ENCODE measurements around the gene GALNT12. TPM values are rescaled to one million over a fixed set of nuclear protein-coding genes. Genes with fewer than 3 reads are reported as not detected.

Gene GALNT12
- total RNA-seq, 1 experiment from 2014 or later: 2.7 TPM

GRCh38 chr9:98879094-98879962 is 71.9 kb downstream of the GALNT12 start:
- no peaks in the 10 kb centered on the region for H3K36me3 ChIP-seq
- no peaks in the 10 kb centered on the region; the same call in 1 of the 2 replicates for H3K27me3 ChIP-seq
- no peaks in the 10 kb centered on the region; the same call in 1 of the 2 replicates for H3K4me1 ChIP-seq
- H3K4me3 ChIP-seq: no peak overlapping the region
- H3K9me3 ChIP-seq (replicated peaks): no peaks in the 10 kb centered on the region
- DNase-seq: no peak
- no peak overlapping the region for H3K27ac ChIP-seq

DNA sequence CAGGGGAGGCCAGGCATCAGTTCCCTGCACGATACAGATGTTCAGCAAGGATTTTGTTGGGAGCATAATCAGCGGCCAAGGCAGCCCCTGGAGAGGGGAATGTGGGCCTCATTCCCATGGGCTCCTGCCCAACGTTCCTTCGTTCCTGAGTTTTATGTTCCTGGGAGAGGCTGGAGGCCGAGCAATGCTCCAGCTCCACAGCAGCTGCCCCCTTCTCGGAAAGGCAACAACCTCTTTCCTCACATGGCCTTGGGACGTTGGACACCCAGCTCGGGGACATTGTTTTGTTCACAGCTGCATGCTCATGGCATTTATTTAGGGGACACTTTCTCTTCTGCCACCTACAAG is 72.5 kb downstream of the GALNT12 start:
- Histone ChIP-seq H3K36me3 (no peaks in the 10 kb centered on the region), H3K9me3 (replicated peaks) (no peaks in the 10 kb centered on the region), H3K4me3 (no peak overlapping the region), H3K27ac (no peak overlapping the region), H3K27me3 (no peaks in the 10 kb centered on the region; the same call in 1 of the 2 replicates), H3K4me1 (no peaks in the 10 kb centered on the region; the same call in 1 of the 2 replicates)
- DNase-seq: no peak

- no peaks in the 10 kb centered on the region for H3K36me3 ChIP-seq
- no peaks in the 10 kb centered on the region; the same call in 1 of the 2 replicates for H3K4me1 ChIP-seq
- no peaks in the 10 kb centered on the region; the same call in 1 of the 2 replicates for H3K27me3 ChIP-seq
- no peaks in the 10 kb centered on the region for H3K9me3 ChIP-seq (replicated peaks)
- no peak overlapping the region for H3K27ac ChIP-seq
- no peak overlapping the region for H3K4me3 ChIP-seq
- no peak for DNase-seq
These were observed 73.0 kb downstream of the GALNT12 start for GRCh38 chr9:98880311-98881015.

DNA sequence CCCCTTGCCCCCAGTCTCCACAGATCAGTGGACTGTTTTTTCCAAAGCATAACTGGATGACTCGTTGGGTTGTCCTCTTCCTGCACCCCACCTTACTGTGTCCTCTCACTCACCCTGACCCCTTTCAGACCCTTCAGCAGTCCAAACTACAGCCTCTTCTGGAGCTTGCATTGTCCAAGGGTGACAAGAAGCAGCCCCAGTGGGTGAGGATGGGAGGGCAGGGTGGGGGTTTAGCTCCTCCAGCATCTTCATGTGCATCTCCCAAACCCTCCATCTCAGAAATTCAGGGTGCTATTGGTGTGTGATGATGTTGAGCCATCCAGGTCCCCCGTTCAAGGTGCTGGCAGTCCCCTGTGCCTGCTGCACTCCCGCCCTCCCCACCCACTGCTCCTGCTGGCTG is 73.9 kb downstream of the GALNT12 start:
- Histone ChIP-seq H3K4me1 (no peaks in the 10 kb centered on the region; the same call in 1 of the 2 replicates), H3K9me3 (replicated peaks) (no peaks in the 10 kb centered on the region), H3K4me3 (no peak overlapping the region), H3K36me3 (no peaks in the 10 kb centered on the region), H3K27me3 (no peaks in the 10 kb centered on the region; the same call in 1 of the 2 replicates), H3K27ac (no peak overlapping the region)
- no peak for DNase-seq

- no peak for DNase-seq
- H3K27me3 ChIP-seq: no peaks in the 10 kb centered on the region; the same call in 1 of the 2 replicates
- no peak overlapping the region for H3K27ac ChIP-seq
- H3K4me1 ChIP-seq: peaks cover 6% of the 10 kb centered on the region; the same call in 1 of the 2 replicates
- H3K9me3 ChIP-seq (replicated peaks): no peaks in the 10 kb centered on the region
- no peak overlapping the region for H3K4me3 ChIP-seq
- H3K36me3 ChIP-seq: no peaks in the 10 kb centered on the region
These were observed 74.5 kb downstream of the GALNT12 start for GRCh38 chr9:98881836-98882568.

DNA sequence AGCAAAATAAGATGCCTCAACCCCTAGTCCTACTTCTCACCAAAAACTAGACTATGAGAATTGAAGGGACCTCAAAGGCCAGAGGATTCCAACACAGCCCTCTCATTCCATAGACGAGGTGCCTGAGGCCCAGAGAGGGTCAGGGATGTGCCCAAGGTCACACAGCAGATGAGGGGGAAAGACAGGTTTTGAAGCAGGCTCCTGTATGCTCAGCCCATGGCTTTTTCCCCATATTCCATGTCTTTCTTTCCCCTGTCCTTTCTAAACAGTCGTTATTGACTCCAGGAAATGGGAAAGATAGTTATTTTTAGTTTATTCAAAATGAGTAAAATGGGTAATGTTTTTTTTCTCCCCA is 75.1 kb downstream of the GALNT12 start:
- Histone ChIP-seq H3K9me3 (replicated peaks) (no peaks in the 10 kb centered on the region), H3K36me3 (no peaks in the 10 kb centered on the region), H3K27me3 (no peaks in the 10 kb centered on the region; the same call in 1 of the 2 replicates), H3K4me1 (peaks cover 10% of the 10 kb centered on the region), H3K4me3 (no peak overlapping the region), H3K27ac (no peak overlapping the region)
- DNase-seq: no peak

GRCh38 chr9:98883276-98883675 is 75.8 kb downstream of the GALNT12 start:
- Histone ChIP-seq H3K36me3 (no peaks in the 10 kb centered on the region), H3K4me1 (peaks cover 16% of the 10 kb centered on the region), H3K27me3 (no peaks in the 10 kb centered on the region; the same call in 1 of the 2 replicates), H3K4me3 (no peak overlapping the region), H3K27ac (no peak overlapping the region), H3K9me3 (replicated peaks) (no peaks in the 10 kb centered on the region)
- DNase-seq: no peak

DNA sequence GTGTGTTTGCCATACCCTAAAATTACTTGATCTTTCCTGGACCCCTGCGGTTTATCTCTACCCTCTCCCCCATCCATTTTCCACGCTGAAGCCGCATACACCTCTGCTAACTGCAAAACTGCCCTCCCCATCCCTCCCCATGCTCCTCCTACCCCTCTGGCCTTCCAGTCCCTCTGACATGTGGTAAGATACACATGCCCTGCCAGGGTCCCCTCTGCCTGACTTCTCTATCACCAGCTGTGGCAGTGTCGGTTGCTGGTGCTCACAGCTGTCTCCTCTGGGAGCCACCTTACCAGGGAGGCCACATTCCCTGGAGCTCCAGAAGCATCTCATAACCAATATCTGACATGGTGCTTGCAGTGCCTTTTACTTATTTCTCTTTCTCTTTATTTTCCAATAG is 77.4 kb downstream of the GALNT12 start:
- no peak overlapping the region for H3K4me3 ChIP-seq
- H3K27me3 ChIP-seq: no peaks in the 10 kb centered on the region; the same call in 1 of the 2 replicates
- no peaks in the 10 kb centered on the region for H3K36me3 ChIP-seq
- H3K27ac ChIP-seq: no peak overlapping the region
- no peaks in the 10 kb centered on the region; the same call in 1 of the 2 replicates for H3K9me3 ChIP-seq (replicated peaks)
- H3K4me1 ChIP-seq: peaks cover 18% of the 10 kb centered on the region
- peak in 1 of 2 experiments; percentile 26 for DNase-seq

- H3K9me3 ChIP-seq (replicated peaks): no peaks in the 10 kb centered on the region; the same call in 1 of the 2 replicates
- no peak overlapping the region for H3K27ac ChIP-seq
- H3K4me3 ChIP-seq: no peak overlapping the region
- no peak for DNase-seq
- no peaks in the 10 kb centered on the region; the same call in 1 of the 2 replicates for H3K27me3 ChIP-seq
- peaks cover 18% of the 10 kb centered on the region for H3K4me1 ChIP-seq
- no peaks in the 10 kb centered on the region for H3K36me3 ChIP-seq
These were observed 78.3 kb downstream of the GALNT12 start for GRCh38 chr9:98885575-98886295.

DNA sequence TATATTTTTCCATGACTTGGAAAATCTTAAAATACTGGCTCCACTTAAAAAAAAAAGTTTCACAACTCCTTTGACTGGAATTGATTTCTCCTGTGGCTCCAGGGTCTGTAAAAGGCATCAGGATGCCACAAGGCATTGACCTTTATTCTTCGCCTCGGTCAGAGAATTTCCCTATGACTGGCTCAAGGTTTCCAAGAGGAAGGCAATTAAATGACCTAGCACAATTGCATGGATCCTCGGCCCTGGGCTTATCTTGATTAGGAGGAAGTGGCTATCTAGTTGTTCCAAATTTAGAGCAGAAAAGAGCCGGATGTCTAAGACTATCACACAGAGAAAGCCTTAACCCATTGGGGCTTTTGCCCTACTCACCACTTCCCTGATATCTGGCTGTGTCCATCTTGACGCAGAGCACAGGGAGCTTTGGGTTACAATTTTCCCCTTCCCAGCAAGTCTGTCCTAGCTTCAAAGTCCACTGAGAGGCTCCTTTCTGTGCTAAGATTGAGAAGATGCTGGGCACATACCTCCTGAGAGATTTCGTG is 79.3 kb downstream of the GALNT12 start:
- Histone ChIP-seq H3K27ac (no peak overlapping the region), H3K4me1 (peaks cover 18% of the 10 kb centered on the region), H3K9me3 (replicated peaks) (no peaks in the 10 kb centered on the region; the same call in 1 of the 2 replicates), H3K27me3 (no peaks in the 10 kb centered on the region; the same call in 1 of the 2 replicates), H3K36me3 (no peaks in the 10 kb centered on the region), H3K4me3 (no peak overlapping the region)
- DNase-seq: no peak

- Histone ChIP-seq H3K9me3 (replicated peaks) (no peaks in the 10 kb centered on the region; the same call in 1 of the 2 replicates), H3K27ac (no peak overlapping the region), H3K36me3 (no peaks in the 10 kb centered on the region), H3K4me1 (peaks cover 18% of the 10 kb centered on the region), H3K27me3 (no peaks in the 10 kb centered on the region), H3K4me3 (no peak overlapping the region)
- DNase-seq: peak; percentile 74 to 86
These were observed 80.5 kb downstream of the GALNT12 start for GRCh38 chr9:98887918-98888510.

DNA sequence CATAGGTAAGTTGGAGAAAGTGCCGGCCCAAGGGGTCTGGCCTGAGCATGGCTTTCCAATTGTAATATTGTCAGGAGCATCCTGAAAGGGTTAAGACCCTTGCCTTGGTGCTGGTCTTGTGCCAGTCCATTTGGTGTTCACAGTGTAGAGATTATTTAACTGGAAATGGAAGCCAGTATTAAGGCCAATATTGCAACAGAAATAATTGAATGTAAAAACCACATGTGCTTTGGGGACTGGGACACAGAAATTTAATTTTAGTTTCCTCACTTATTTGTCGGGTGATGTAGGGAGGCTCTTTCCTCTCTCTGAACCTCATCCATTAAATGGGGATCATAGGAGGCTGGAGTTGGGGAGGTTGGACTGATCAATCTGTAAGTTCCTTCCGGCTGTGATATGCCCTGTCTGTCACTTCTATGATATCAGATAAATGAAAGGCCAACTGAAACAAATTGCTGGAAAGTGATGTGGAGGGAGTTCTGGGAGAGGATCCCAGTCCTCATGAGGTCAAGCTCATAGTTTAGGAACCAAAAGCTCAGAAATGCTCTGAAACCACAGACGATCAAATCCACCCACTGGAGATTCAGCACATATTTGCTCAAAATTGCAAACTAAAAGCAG is 81.4 kb downstream of the GALNT12 start:
- H3K27ac ChIP-seq: no peak overlapping the region
- H3K27me3 ChIP-seq: no peaks in the 10 kb centered on the region
- no peaks in the 10 kb centered on the region for H3K36me3 ChIP-seq
- no peak overlapping the region for H3K4me3 ChIP-seq
- no peak for DNase-seq
- no peaks in the 10 kb centered on the region; the same call in 1 of the 2 replicates for H3K9me3 ChIP-seq (replicated peaks)
- H3K4me1 ChIP-seq: peaks cover 18% of the 10 kb centered on the region

DNA sequence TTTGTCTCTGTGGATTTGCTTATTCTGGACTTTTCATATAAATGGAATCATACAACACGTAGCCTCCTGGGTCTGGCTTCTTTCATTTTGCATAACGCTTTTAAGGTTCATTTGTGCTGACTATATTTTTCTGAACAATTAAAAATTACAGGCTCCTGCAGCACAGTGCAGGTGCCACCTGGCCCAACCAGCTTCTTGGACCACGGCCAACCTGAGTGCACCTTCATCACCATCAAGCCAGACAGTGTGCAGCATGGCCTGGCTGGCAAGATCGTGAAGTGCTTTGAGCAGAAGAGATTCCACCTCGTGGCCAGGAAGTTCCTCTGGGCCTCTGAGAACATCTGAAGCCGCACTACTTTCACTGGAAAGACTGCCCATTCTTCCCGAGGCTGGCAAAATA is 82.8 kb downstream of the GALNT12 start:
- Histone ChIP-seq H3K4me3 (no peak overlapping the region), H3K36me3 (no peaks in the 10 kb centered on the region), H3K9me3 (replicated peaks) (no peaks in the 10 kb centered on the region; the same call in 1 of the 2 replicates), H3K4me1 (peaks cover 18% of the 10 kb centered on the region), H3K27me3 (no peaks in the 10 kb centered on the region), H3K27ac (no peak overlapping the region)
- no peak for DNase-seq

All from SJCRH30 (cell line).